ENCODE results near the gene XPO4. TPM values are rescaled to one million over a fixed set of nuclear protein-coding genes. Genes with fewer than 3 reads are reported as not detected.

XPO4 gene
- total RNA-seq, 1 donor from 2014 or later, result 15.5 TPM

- H3K27me3 Mint-ChIP-seq (ENCODE audit: unreplicated experiment), result peaks cover 9% of the 10 kb centered on the region
- TF ChIP-seq CTCF (IDR thresholded peaks at IDR 0.05; ENCODE audit: partially characterized antibody, unreplicated experiment), result no peak
- peak overlapping the region; percentile 99 for H3K27ac Mint-ChIP-seq (ENCODE audit: unreplicated experiment)
- peaks cover 13% of the 10 kb centered on the region for H3K9me3 Mint-ChIP-seq (ENCODE audit: unreplicated experiment)
- DNase-seq, result no peak
- peaks cover 24% of the 10 kb centered on the region for H3K36me3 Mint-ChIP-seq (ENCODE audit: unreplicated experiment)
- H3K4me1 Mint-ChIP-seq (ENCODE audit: low read depth, unreplicated experiment), result peaks cover 6% of the 10 kb centered on the region
- H3K4me3 Mint-ChIP-seq (ENCODE audit: unreplicated experiment), result peak overlapping the region; percentile 98
Observed at GRCh38 chr13:20772401-20773131, 130.0 kb downstream of the XPO4 start.

- no peak overlapping the region for H3K4me3 Mint-ChIP-seq (ENCODE audit: unreplicated experiment)
- DNase-seq, result no peak
- peaks cover 9% of the 10 kb centered on the region for H3K27me3 Mint-ChIP-seq (ENCODE audit: unreplicated experiment)
- peaks cover 27% of the 10 kb centered on the region for H3K36me3 Mint-ChIP-seq (ENCODE audit: unreplicated experiment)
- H3K4me1 Mint-ChIP-seq (ENCODE audit: low read depth, unreplicated experiment), result peaks cover 6% of the 10 kb centered on the region
- peaks cover 18% of the 10 kb centered on the region for H3K9me3 Mint-ChIP-seq (ENCODE audit: unreplicated experiment)
- no peak overlapping the region for H3K27ac Mint-ChIP-seq (ENCODE audit: unreplicated experiment)
- no peak for TF ChIP-seq CTCF (IDR thresholded peaks at IDR 0.05; ENCODE audit: partially characterized antibody, unreplicated experiment)
Observed at GRCh38 chr13:20769834-20770233, 132.7 kb downstream of the XPO4 start.

- peaks cover 9% of the 10 kb centered on the region for H3K27me3 Mint-ChIP-seq (ENCODE audit: unreplicated experiment)
- TF ChIP-seq CTCF (IDR thresholded peaks at IDR 0.05; ENCODE audit: partially characterized antibody, unreplicated experiment), result no peak
- H3K27ac Mint-ChIP-seq (ENCODE audit: unreplicated experiment), result no peak overlapping the region
- H3K4me3 Mint-ChIP-seq (ENCODE audit: unreplicated experiment), result no peak overlapping the region
- peaks cover 18% of the 10 kb centered on the region for H3K9me3 Mint-ChIP-seq (ENCODE audit: unreplicated experiment)
- no peak for DNase-seq
- peaks cover 6% of the 10 kb centered on the region for H3K4me1 Mint-ChIP-seq (ENCODE audit: low read depth, unreplicated experiment)
- H3K36me3 Mint-ChIP-seq (ENCODE audit: unreplicated experiment), result peaks cover 27% of the 10 kb centered on the region
Observed at GRCh38 chr13:20769091-20769490, 133.5 kb downstream of the XPO4 start.

GRCh38 chr13:20767309-20767943 lies 135.1 kb downstream of the XPO4 start:
- Mint-ChIP-seq H3K4me1 (ENCODE audit: low read depth, unreplicated experiment) (peaks cover 3% of the 10 kb centered on the region), H3K36me3 (ENCODE audit: unreplicated experiment) (peaks cover 27% of the 10 kb centered on the region), H3K27ac (ENCODE audit: unreplicated experiment) (no peak overlapping the region), H3K27me3 (ENCODE audit: unreplicated experiment) (peaks cover 1% of the 10 kb centered on the region), H3K4me3 (ENCODE audit: unreplicated experiment) (no peak overlapping the region), H3K9me3 (ENCODE audit: unreplicated experiment) (peaks cover 12% of the 10 kb centered on the region)
- TF ChIP-seq CTCF (IDR thresholded peaks at IDR 0.05; ENCODE audit: partially characterized antibody, unreplicated experiment), result no peak
- no peak for DNase-seq

- TF ChIP-seq CTCF (IDR thresholded peaks at IDR 0.05; ENCODE audit: partially characterized antibody, unreplicated experiment), result no peak
- H3K27ac Mint-ChIP-seq (ENCODE audit: unreplicated experiment), result no peak overlapping the region
- no peaks in the 10 kb centered on the region for H3K4me1 Mint-ChIP-seq (ENCODE audit: low read depth, unreplicated experiment)
- no peak overlapping the region for H3K4me3 Mint-ChIP-seq (ENCODE audit: unreplicated experiment)
- peaks cover 11% of the 10 kb centered on the region for H3K36me3 Mint-ChIP-seq (ENCODE audit: unreplicated experiment)
- peaks cover 10% of the 10 kb centered on the region for H3K9me3 Mint-ChIP-seq (ENCODE audit: unreplicated experiment)
- no peaks in the 10 kb centered on the region for H3K27me3 Mint-ChIP-seq (ENCODE audit: unreplicated experiment)
- DNase-seq, result no peak
Observed at GRCh38 chr13:20760872-20761271, 141.7 kb downstream of the XPO4 start.

Data from glutamatergic neuron (in vitro differentiated cells).